Osteocyte (in vitro differentiated cells): Measurements from ENCODE around the gene MAP1LC3C. TPM values are rescaled to one million over a fixed set of nuclear protein-coding genes. Genes with fewer than 3 reads are reported as not detected.

Source experiments
- DNase-seq: peaks from one replicate; pipeline ENCODE4 v3.0.0; 2021; ENCODE audit warnings: mixed read lengths; ENCODE audit not compliant: unreplicated experiment; ENCODE audit errors: extremely low spot score
- H3K27ac Mint-ChIP-seq: one replicate; pipeline ENCODE4 v1.8.0; 2021; ENCODE audit warnings: mild to moderate bottlenecking, mixed read lengths; ENCODE audit not compliant: unreplicated experiment
- H3K27me3 Mint-ChIP-seq: one replicate; pipeline ENCODE4 v1.8.0; 2021; ENCODE audit warnings: mixed read lengths; ENCODE audit not compliant: unreplicated experiment
- H3K36me3 Mint-ChIP-seq: one replicate; pipeline ENCODE4 v1.8.0; 2021; ENCODE audit warnings: mixed read lengths; ENCODE audit not compliant: unreplicated experiment
- H3K4me1 Mint-ChIP-seq: one replicate; pipeline ENCODE4 v1.8.0; 2021; ENCODE audit warnings: mixed read lengths; ENCODE audit not compliant: unreplicated experiment
- H3K4me3 Mint-ChIP-seq: one replicate; pipeline ENCODE4 v1.8.0; 2021; ENCODE audit warnings: mild to moderate bottlenecking, moderate library complexity, mixed read lengths; ENCODE audit not compliant: unreplicated experiment
- H3K9me3 Mint-ChIP-seq: one replicate; pipeline ENCODE4 v1.8.0; 2021; ENCODE audit warnings: mixed read lengths; ENCODE audit not compliant: unreplicated experiment
- total RNA-seq: library from RNA; stranded (reverse); gene quantifications from 2 replicates; pipeline ENCODE4 v1.2.1, GENCODE V29; 2021
- TF ChIP-seq, protein P1 (sequence below): fragments of 200-600 bp; sonication (generic); IDR thresholded peaks from 2 replicates; pipeline ENCODE4 v1.5.0; 2021; ENCODE audit warnings: antibody characterized with exemption, mild to moderate bottlenecking, moderate library complexity

The MAP1LC3C gene
- total RNA-seq, 1 donor from 2014 or later: not detected

DNA sequence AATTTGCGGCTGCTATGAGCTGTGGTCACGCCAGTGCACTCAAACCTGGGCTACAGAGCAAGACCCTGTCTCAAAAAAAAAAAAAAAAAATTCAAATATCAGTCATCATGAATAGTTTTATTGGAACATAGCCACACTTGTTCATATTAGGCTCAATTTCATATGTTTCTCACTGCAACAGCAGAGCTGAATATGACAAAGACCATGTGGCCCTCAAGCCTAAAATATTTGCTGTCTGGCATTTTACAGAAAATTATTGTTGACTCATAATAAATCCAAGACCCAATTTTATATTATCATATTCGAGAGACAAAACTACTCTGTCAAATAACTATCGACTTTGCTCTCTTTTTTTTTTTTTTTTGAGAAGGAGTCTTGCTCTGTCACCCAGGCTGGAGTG, 30.3 kb downstream of the MAP1LC3C start:
- Mint-ChIP-seq H3K9me3 (no peaks in the 10 kb centered on the region), H3K4me1 (peaks cover 8% of the 10 kb centered on the region), H3K27ac (no peak overlapping the region), H3K4me3 (no peak overlapping the region), H3K27me3 (no peaks in the 10 kb centered on the region), H3K36me3 (no peaks in the 10 kb centered on the region)
- TF ChIP-seq, protein P1, sequence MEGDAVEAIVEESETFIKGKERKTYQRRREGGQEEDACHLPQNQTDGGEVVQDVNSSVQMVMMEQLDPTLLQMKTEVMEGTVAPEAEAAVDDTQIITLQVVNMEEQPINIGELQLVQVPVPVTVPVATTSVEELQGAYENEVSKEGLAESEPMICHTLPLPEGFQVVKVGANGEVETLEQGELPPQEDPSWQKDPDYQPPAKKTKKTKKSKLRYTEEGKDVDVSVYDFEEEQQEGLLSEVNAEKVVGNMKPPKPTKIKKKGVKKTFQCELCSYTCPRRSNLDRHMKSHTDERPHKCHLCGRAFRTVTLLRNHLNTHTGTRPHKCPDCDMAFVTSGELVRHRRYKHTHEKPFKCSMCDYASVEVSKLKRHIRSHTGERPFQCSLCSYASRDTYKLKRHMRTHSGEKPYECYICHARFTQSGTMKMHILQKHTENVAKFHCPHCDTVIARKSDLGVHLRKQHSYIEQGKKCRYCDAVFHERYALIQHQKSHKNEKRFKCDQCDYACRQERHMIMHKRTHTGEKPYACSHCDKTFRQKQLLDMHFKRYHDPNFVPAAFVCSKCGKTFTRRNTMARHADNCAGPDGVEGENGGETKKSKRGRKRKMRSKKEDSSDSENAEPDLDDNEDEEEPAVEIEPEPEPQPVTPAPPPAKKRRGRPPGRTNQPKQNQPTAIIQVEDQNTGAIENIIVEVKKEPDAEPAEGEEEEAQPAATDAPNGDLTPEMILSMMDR: no peak
- no peak for DNase-seq

DNA sequence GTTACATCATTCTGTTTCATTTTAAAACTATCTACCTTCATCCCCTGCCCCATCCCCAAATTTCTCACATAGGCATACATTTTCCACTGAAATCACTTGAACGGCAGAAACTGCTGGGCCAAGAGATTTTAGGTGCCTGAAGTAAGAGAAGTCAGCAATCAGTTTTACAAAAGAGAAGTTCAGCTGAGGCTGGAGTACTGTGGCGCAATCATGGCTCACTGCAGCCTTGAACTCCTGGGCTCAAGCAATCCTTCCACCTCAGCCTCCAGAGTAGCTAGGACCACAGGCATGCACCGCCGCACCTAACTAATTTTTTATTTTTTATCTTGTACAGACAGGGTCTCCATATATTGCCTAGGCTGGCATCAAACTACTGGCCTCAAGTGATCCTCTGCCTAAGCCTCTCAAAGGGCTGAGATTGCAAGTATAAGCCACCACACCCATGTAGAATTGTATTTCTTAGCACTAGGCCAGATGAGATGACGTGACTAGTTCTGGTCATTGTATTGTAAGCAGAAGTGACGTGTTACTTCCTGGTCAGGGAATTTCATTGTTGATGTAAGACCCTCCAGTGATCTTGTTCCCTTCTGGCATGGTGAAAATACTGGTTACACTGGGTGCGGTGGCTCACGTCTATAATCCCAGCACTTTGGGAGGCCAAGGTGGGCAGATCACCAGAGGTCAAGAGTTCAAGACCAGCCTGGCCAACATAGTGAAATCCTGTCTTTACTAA, 34.2 kb downstream of the MAP1LC3C start:
- TF ChIP-seq, protein P1: no peak
- no peaks in the 10 kb centered on the region for H3K27me3 Mint-ChIP-seq
- no peak overlapping the region for H3K27ac Mint-ChIP-seq
- no peaks in the 10 kb centered on the region for H3K4me1 Mint-ChIP-seq
- no peak overlapping the region for H3K4me3 Mint-ChIP-seq
- H3K36me3 Mint-ChIP-seq: no peaks in the 10 kb centered on the region
- no peaks in the 10 kb centered on the region for H3K9me3 Mint-ChIP-seq
- no peak for DNase-seq

DNA sequence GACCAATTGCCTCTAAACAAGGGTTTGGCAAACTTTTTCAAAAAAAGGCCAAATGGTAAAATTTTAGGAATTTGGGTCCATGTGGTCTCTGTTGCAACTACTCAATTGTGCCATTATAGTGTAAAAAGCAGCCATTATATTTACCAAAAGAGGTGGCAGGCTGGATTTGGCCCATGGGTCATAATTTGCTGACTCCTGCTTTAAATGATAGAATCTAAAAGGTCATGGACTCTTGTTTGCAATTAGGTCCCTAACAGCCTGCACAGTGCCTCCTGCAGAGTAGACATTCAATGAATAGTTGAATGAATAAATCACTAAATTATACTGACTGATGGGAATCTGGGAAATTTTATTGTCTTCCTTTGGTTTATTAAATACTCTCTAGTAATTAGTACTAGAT, 35.2 kb downstream of the MAP1LC3C start:
- Mint-ChIP-seq H3K27ac (no peak overlapping the region), H3K4me1 (no peaks in the 10 kb centered on the region), H3K9me3 (no peaks in the 10 kb centered on the region), H3K36me3 (no peaks in the 10 kb centered on the region), H3K27me3 (no peaks in the 10 kb centered on the region), H3K4me3 (no peak overlapping the region)
- DNase-seq: no peak
- TF ChIP-seq, protein P1: no peak

DNA sequence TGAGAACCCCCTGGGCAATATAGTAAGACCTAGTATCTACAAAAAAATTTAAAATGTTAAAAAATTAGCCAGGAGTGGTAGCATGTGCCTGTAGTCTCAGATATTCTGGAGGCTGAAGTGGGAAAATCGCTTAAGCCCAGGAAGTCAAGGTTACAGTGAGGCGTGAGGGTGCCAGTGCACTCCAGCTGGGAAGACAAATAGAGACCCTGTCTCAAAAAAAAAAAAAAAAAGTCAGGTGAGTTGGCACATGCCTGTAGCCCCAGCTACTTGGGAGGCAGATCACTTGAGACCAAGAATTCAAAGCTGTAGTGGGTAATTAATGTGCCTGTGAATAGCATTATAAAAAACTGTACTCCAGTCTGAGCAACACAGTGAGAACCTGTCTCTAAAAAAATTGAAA, 36.7 kb downstream of the MAP1LC3C start:
- TF ChIP-seq, protein P1: no peak
- no peaks in the 10 kb centered on the region for H3K27me3 Mint-ChIP-seq
- H3K4me3 Mint-ChIP-seq: no peak overlapping the region
- no peak overlapping the region for H3K27ac Mint-ChIP-seq
- H3K36me3 Mint-ChIP-seq: no peaks in the 10 kb centered on the region
- DNase-seq: no peak
- no peaks in the 10 kb centered on the region for H3K4me1 Mint-ChIP-seq
- no peaks in the 10 kb centered on the region for H3K9me3 Mint-ChIP-seq

DNA sequence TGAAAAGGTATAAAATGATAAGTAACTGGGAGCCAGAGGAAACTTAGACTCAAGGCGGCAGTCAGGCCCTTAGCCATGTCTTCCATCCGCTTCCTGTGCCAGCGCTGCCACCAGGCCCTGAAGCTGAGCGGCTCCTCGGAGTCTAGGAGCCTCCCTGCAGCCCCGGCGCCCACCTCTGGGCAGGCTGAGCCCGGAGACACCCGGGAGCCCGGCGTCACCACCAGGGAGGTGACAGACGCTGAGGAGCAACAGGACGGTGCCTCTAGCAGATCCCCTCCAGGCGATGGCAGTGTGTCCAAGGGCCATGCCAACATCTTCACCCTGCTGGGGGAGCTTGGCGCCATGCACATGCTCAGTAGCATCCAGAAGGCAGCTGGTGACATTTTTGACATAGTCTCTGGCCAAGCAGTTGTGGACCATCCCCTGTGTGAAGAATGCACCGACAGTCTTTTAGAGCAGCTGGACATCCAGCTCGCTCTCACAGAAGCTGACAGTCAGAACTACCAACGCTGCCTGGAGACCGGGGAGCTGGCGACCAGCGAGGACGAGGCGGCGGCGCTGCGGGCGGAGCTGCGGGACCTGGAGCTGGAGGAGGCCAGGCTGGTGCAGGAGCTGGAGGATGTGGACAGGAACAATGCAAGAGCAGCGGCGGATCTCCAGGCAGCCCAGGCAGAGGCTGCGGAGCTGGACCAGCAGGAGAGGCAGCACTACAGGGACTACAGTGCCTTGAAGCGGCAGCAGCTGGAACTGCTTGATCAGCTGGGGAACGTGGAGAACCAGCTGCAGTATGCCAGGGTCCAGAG, 41.0 kb downstream of the MAP1LC3C start, which contains the start of gene BECN2:
Gene BECN2, plus strand, starts transcription at position 76 of the 803 bp plus-strand sequence. Its CDS starts 0 bp downstream, at position 76.
- H3K9me3 Mint-ChIP-seq: no peaks in the 10 kb centered on the region

More for the DNA sequence above, 41.0 kb downstream of the MAP1LC3C start, which contains the start of gene BECN2:
- H3K27me3 Mint-ChIP-seq: peaks cover 1% of the 10 kb centered on the region
- no peak within 1 kb of the TSS for H3K4me3 Mint-ChIP-seq
- no peak within 1 kb of the TSS for H3K27ac Mint-ChIP-seq
- TF ChIP-seq, protein P1: no peak
- no peak for DNase-seq
- no peaks in the 10 kb centered on the region for H3K4me1 Mint-ChIP-seq
- no peaks in the 10 kb centered on the region for H3K36me3 Mint-ChIP-seq
